ENCODE data around the gene SYNE3. TPM values are rescaled to one million over a fixed set of nuclear protein-coding genes. Genes with fewer than 3 reads are reported as not detected.
"Not testable (repeated sequence)": the region's sequence is repeated elsewhere in the genome, so short reads cannot be mapped to it uniquely, and the experiment has no call there.

SYNE3 gene
- total RNA-seq, 1 donor from 2014 or later = 0.62 TPM

- no peak for DNase-seq (ENCODE audit: low spot score)
- H3K36me3 Mint-ChIP-seq (ENCODE audit: low read depth, unreplicated experiment) = no peaks in the 10 kb centered on the region
- peaks cover 4% of the 10 kb centered on the region for H3K4me1 Mint-ChIP-seq (ENCODE audit: unreplicated experiment)
- no peaks in the 10 kb centered on the region for H3K9me3 Mint-ChIP-seq (ENCODE audit: unreplicated experiment)
- no peak overlapping the region for H3K4me3 Mint-ChIP-seq (ENCODE audit: unreplicated experiment)
- peaks cover 9% of the 10 kb centered on the region for H3K27me3 Mint-ChIP-seq (ENCODE audit: unreplicated experiment)
- no peak for TF ChIP-seq CTCF (IDR thresholded peaks at IDR 0.05; ENCODE audit: unreplicated experiment)
- no peak overlapping the region for H3K27ac Mint-ChIP-seq (ENCODE audit: unreplicated experiment)
These were observed 3.2 kb downstream of the SYNE3 start for GRCh38 chr14:95513291-95513690.

- Mint-ChIP-seq H3K36me3 (ENCODE audit: low read depth, unreplicated experiment) (no peaks in the 10 kb centered on the region), H3K4me3 (ENCODE audit: unreplicated experiment) (no peak overlapping the region)
These were observed 4.8 kb downstream of the SYNE3 start for GRCh38 chr14:95511687-95512086.

GRCh38 chr14:95510804-95511203, 5.6 kb downstream of the SYNE3 start:
- H3K4me3 Mint-ChIP-seq (ENCODE audit: unreplicated experiment) = no peak overlapping the region
- DNase-seq (ENCODE audit: low spot score) = no peak
- H3K27ac Mint-ChIP-seq (ENCODE audit: unreplicated experiment) = no peak overlapping the region
- no peaks in the 10 kb centered on the region for H3K36me3 Mint-ChIP-seq (ENCODE audit: low read depth, unreplicated experiment)
- no peaks in the 10 kb centered on the region for H3K9me3 Mint-ChIP-seq (ENCODE audit: unreplicated experiment)
- no peak for TF ChIP-seq CTCF (IDR thresholded peaks at IDR 0.05; ENCODE audit: unreplicated experiment)
- peaks cover 2% of the 10 kb centered on the region for H3K27me3 Mint-ChIP-seq (ENCODE audit: unreplicated experiment)
- H3K4me1 Mint-ChIP-seq (ENCODE audit: unreplicated experiment) = peaks cover 11% of the 10 kb centered on the region

More at GRCh38 chr14:95511687-95512086, 4.8 kb downstream of the SYNE3 start:
- no peak for TF ChIP-seq CTCF (IDR thresholded peaks at IDR 0.05; ENCODE audit: unreplicated experiment)
- Mint-ChIP-seq H3K27ac (ENCODE audit: unreplicated experiment) (no peak overlapping the region), H3K4me1 (ENCODE audit: unreplicated experiment) (peaks cover 11% of the 10 kb centered on the region), H3K9me3 (ENCODE audit: unreplicated experiment) (no peaks in the 10 kb centered on the region), H3K27me3 (ENCODE audit: unreplicated experiment) (peaks cover 2% of the 10 kb centered on the region)
- DNase-seq (ENCODE audit: low spot score) = no peak

GRCh38 chr14:95510344-95510743, 6.1 kb downstream of the SYNE3 start:
- not testable (repeated sequence) for H3K27me3 Mint-ChIP-seq (ENCODE audit: unreplicated experiment); H3K27ac Mint-ChIP-seq (ENCODE audit: unreplicated experiment); H3K9me3 Mint-ChIP-seq (ENCODE audit: unreplicated experiment); H3K36me3 Mint-ChIP-seq (ENCODE audit: low read depth, unreplicated experiment); DNase-seq (ENCODE audit: low spot score); H3K4me3 Mint-ChIP-seq (ENCODE audit: unreplicated experiment)
- H3K4me1 Mint-ChIP-seq (ENCODE audit: unreplicated experiment) = peaks cover 11% of the 10 kb centered on the region

GRCh38 chr14:95509495-95509894, 7.0 kb downstream of the SYNE3 start:
- no peaks in the 10 kb centered on the region for H3K36me3 Mint-ChIP-seq (ENCODE audit: low read depth, unreplicated experiment)
- peaks cover 11% of the 10 kb centered on the region for H3K4me1 Mint-ChIP-seq (ENCODE audit: unreplicated experiment)
- H3K4me3 Mint-ChIP-seq (ENCODE audit: unreplicated experiment) = no peak overlapping the region
- no peaks in the 10 kb centered on the region for H3K9me3 Mint-ChIP-seq (ENCODE audit: unreplicated experiment)
- TF ChIP-seq CTCF (IDR thresholded peaks at IDR 0.05; ENCODE audit: unreplicated experiment) = no peak
- H3K27ac Mint-ChIP-seq (ENCODE audit: unreplicated experiment) = no peak overlapping the region
- peaks cover 2% of the 10 kb centered on the region for H3K27me3 Mint-ChIP-seq (ENCODE audit: unreplicated experiment)
- no peak for DNase-seq (ENCODE audit: low spot score)

- TF ChIP-seq CTCF (IDR thresholded peaks at IDR 0.05; ENCODE audit: unreplicated experiment) = no peak
- peaks cover 11% of the 10 kb centered on the region for H3K4me1 Mint-ChIP-seq (ENCODE audit: unreplicated experiment)
- peaks cover 2% of the 10 kb centered on the region for H3K27me3 Mint-ChIP-seq (ENCODE audit: unreplicated experiment)
- H3K4me3 Mint-ChIP-seq (ENCODE audit: unreplicated experiment) = no peak overlapping the region
- H3K27ac Mint-ChIP-seq (ENCODE audit: unreplicated experiment) = no peak overlapping the region
- no peaks in the 10 kb centered on the region for H3K36me3 Mint-ChIP-seq (ENCODE audit: low read depth, unreplicated experiment)
- H3K9me3 Mint-ChIP-seq (ENCODE audit: unreplicated experiment) = no peaks in the 10 kb centered on the region
- DNase-seq (ENCODE audit: low spot score) = no peak
These were observed 8.1 kb downstream of the SYNE3 start for GRCh38 chr14:95508377-95508776.

All from endothelial cell (in vitro differentiated cells).